Inferior parietal cortex (tissue), 1 donor: Measurements from ENCODE around the gene SLC4A9.
A peak's percentile ranks its signal among the peaks of the same experiment; 100 is the strongest.
"Not testable (repeated sequence)": the region's sequence is repeated elsewhere in the genome, so short reads cannot be mapped to it uniquely, and the experiment has no call there.

Experiments
- DNase-seq: peaks from one replicate; pipeline ENCODE4 v3.0.0-alpha.2; 2016; ENCODE audit errors: extremely low spot score

Gene SLC4A9

GRCh38 chr5:140399979-140400729 is 40.2 kb downstream of the SLC4A9 start:
- peak; percentile 15 for DNase-seq

GRCh38 chr5:140400730-140401361 is 40.9 kb downstream of the SLC4A9 start:
- DNase-seq = peak; percentile 98

GRCh38 chr5:140401362-140402257 is 41.6 kb downstream of the SLC4A9 start, which contains the start of gene ANKHD1:
TSS of gene ANKHD1 (plus strand) at chr5:140401833. CDS start at chr5:140401968, 135 bp downstream.
- peak; percentile 100 for DNase-seq

- peak; percentile 18 for DNase-seq
These were observed 42.5 kb downstream of the SLC4A9 start for GRCh38 chr5:140402258-140403074.

GRCh38 chr5:140403613-140404012 is 43.6 kb downstream of the SLC4A9 start:
- no peak for DNase-seq

- DNase-seq = no peak
These were observed 48.8 kb downstream of the SLC4A9 start for GRCh38 chr5:140408750-140409241.

- DNase-seq = no peak
These were observed 53.2 kb downstream of the SLC4A9 start for GRCh38 chr5:140413230-140413629.

- DNase-seq = no peak
These were observed 57.2 kb downstream of the SLC4A9 start for GRCh38 chr5:140417235-140417634.

GRCh38 chr5:140418862-140419520 is 59.0 kb downstream of the SLC4A9 start:
- no peak for DNase-seq

- DNase-seq = no peak
These were observed 60.2 kb downstream of the SLC4A9 start for GRCh38 chr5:140420226-140420570.

GRCh38 chr5:140420665-140421361 is 60.8 kb downstream of the SLC4A9 start:
- DNase-seq = no peak

- DNase-seq = not testable (repeated sequence)
These were observed 61.4 kb downstream of the SLC4A9 start for GRCh38 chr5:140421375-140421774.

- DNase-seq = no peak
These were observed 63.6 kb downstream of the SLC4A9 start for GRCh38 chr5:140423609-140424008.

- DNase-seq = no peak
These were observed 64.1 kb downstream of the SLC4A9 start for GRCh38 chr5:140424135-140424534.
